ENCODE results near the gene KCNQ1. TPM values are rescaled to one million over a fixed set of nuclear protein-coding genes. Genes with fewer than 3 reads are reported as not detected.

Gene KCNQ1
- total RNA-seq, 5 donors from 2014 or later (not counting 1 experiment from before 2014, with no cell fraction given): 20.9 to 32.9 (median 24.0) TPM

DNA sequence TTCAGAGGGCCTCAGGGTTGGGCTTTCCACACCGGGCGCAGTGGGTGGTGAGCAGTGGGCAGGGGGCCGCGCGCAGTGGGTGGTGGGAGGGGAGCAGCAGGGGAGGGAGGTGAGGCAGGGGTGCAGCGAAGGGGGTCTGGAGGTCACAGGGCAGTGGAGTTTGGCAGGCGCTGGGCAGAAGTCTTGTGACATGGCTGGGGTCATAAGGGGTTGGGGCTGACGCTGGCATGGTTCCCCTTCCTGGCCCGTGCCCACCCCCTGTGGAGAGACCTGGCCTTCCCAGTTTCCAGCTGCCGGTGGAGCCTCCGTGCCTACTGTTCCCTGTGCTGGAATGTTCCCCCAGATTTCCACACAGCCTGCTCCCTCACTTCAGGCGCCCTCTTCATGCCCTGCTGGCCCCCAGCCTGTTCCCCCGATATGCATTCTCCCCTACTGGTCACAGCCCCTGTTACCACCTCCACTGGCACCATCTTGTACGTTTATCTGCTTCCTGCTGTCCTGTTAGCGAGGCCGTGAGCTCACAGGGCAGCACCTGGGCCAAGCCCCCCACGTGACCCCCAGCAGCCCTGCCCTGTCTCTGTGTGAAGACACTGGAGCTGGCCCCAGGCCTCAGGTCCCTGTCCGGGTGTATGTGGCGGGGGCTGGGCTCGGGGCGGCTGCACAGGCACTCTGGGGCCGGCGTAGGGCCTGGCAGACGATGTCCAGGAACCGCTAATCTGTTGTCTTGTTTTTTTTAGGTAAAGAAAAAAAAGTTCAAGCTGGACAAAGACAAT is 143.4 kb downstream of the KCNQ1 start:
- WGBS (ENCODE audit: insufficient coverage): 86% methylated on average over 22 of the region's 25 CpGs
- H3K4me1 Mint-ChIP-seq: no peaks in the 10 kb centered on the region
- DNase-seq (peak in 1 of 35 experiments; percentile 4), ATAC-seq (replicated peaks in 1 of 4) (no peak)
- no peaks in the 10 kb centered on the region for H3K4me1 ChIP-seq (ENCODE audit: control insufficient read depth in 1 of 2, extremely low read depth in 1 of 2, insufficient read depth in 2 of 2, low read length in 2 of 2)
- H3K27ac ChIP-seq (ENCODE audit: low read length): no peak overlapping the region
- H3K27me3 ChIP-seq (replicated peaks in 1 of 2; ENCODE audit: control insufficient read depth in 2 of 2, extremely low read depth in 1 of 2, insufficient read depth in 2 of 2, low read length in 1 of 2): no peaks in the 10 kb centered on the region
- no peaks in the 10 kb centered on the region for H3K9me3 ChIP-seq
- CTCF ChIA-PET: no interaction called here
- H3K36me3 Mint-ChIP-seq: peaks cover 27% of the 10 kb centered on the region
- no peak overlapping the region for H3K4me3 Mint-ChIP-seq
- H3K36me3 ChIP-seq (ENCODE audit: control insufficient read depth in 2 of 2, extremely low read depth in 1 of 2, insufficient read depth in 1 of 2, low read length in 1 of 2): peaks cover 0 to 18% of the 10 kb centered on the region in 2 donors
- no peak overlapping the region for H3K27ac Mint-ChIP-seq
- H3K27me3 Mint-ChIP-seq: no peaks in the 10 kb centered on the region
- no peak overlapping the region for H3K4me3 ChIP-seq (ENCODE audit: control insufficient read depth in 1 of 2, extremely low read depth in 1 of 2, low read length in 1 of 2)
- POLR2A ChIA-PET: no interaction called here
- H3K9me3 Mint-ChIP-seq: no peaks in the 10 kb centered on the region

DNA sequence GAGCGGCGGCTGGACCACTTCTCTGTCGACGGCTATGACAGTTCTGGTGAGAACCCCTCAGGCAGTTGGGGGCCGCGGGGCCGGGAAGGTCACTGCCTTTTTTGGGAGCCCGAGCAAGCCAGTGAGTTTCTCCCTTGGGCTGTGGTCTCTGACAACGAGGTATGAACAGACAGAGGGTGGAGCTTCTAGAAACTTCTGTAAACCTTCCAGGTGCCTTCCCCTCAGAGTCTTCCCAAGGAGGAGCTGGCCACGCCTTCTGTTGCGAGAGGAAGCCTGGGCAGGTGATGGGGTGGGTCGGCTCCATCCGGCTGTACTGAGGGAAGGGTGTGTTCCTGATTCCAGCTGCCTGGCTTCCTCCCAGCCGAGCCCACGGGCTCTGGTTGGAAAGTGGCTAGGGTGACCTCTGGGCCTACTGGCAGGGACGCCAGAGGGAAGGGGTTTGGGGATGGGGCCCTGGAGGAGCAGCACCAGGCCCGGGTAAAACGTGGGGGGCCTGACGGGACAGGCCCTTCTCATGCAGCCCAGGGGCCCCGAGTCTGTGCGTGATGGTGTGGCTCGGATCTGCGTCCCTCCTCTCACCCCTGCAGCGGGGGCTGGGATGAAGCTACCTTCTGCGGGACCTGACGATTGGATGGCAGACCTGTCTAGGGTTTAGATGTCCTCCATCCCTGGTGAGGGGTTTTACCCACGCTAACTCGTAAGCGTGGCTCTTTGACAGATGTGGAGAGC is 144.2 kb downstream of the KCNQ1 start:
- H3K9me3 ChIP-seq: no peaks in the 10 kb centered on the region
- POLR2A ChIA-PET: no interaction called here
- Mint-ChIP-seq H3K4me1 (no peaks in the 10 kb centered on the region), H3K4me3 (no peak overlapping the region), H3K27ac (no peak overlapping the region), H3K27me3 (no peaks in the 10 kb centered on the region), H3K36me3 (peaks cover 36% of the 10 kb centered on the region), H3K9me3 (no peaks in the 10 kb centered on the region)
- H3K27ac ChIP-seq (ENCODE audit: low read length): no peak overlapping the region
- ATAC-seq (replicated peaks in 1 of 4) (no peak), DNase-seq (peak in 1 of 35 experiments; percentile 1)
- H3K36me3 ChIP-seq (ENCODE audit: control insufficient read depth in 2 of 2, extremely low read depth in 1 of 2, insufficient read depth in 1 of 2, low read length in 1 of 2): peaks cover 0 to 18% of the 10 kb centered on the region in 2 donors
- WGBS (ENCODE audit: insufficient coverage): 90% methylated on average over 24 of the region's 29 CpGs
- no peaks in the 10 kb centered on the region for H3K27me3 ChIP-seq (replicated peaks in 1 of 2; ENCODE audit: control insufficient read depth in 2 of 2, extremely low read depth in 1 of 2, insufficient read depth in 2 of 2, low read length in 1 of 2)
- H3K4me3 ChIP-seq (ENCODE audit: control insufficient read depth in 1 of 2, extremely low read depth in 1 of 2, low read length in 1 of 2): no peak overlapping the region
- no peaks in the 10 kb centered on the region for H3K4me1 ChIP-seq (ENCODE audit: control insufficient read depth in 1 of 2, extremely low read depth in 1 of 2, insufficient read depth in 2 of 2, low read length in 2 of 2)
- CTCF ChIA-PET: no interaction called here

GRCh38 chr11:2589538-2589934 is 144.7 kb downstream of the KCNQ1 start:
- no peak overlapping the region for H3K4me3 ChIP-seq (ENCODE audit: control insufficient read depth in 1 of 2, extremely low read depth in 1 of 2, low read length in 1 of 2)
- 86% methylated on average over 11 of the region's 12 CpGs for WGBS (ENCODE audit: insufficient coverage)
- H3K27me3 ChIP-seq (replicated peaks in 1 of 2; ENCODE audit: control insufficient read depth in 2 of 2, extremely low read depth in 1 of 2, insufficient read depth in 2 of 2, low read length in 1 of 2): no peaks in the 10 kb centered on the region
- Mint-ChIP-seq H3K27ac (no peak overlapping the region), H3K4me1 (no peaks in the 10 kb centered on the region), H3K36me3 (peaks cover 41% of the 10 kb centered on the region), H3K9me3 (no peaks in the 10 kb centered on the region), H3K4me3 (no peak overlapping the region), H3K27me3 (no peaks in the 10 kb centered on the region)
- H3K27ac ChIP-seq (ENCODE audit: low read length): no peak overlapping the region
- DNase-seq (no peak), ATAC-seq (replicated peaks in 1 of 4) (no peak)
- H3K36me3 ChIP-seq (ENCODE audit: control insufficient read depth in 2 of 2, extremely low read depth in 1 of 2, insufficient read depth in 1 of 2, low read length in 1 of 2): peaks cover 0 to 18% of the 10 kb centered on the region in 2 donors
- no peaks in the 10 kb centered on the region for H3K4me1 ChIP-seq (ENCODE audit: control insufficient read depth in 1 of 2, extremely low read depth in 1 of 2, insufficient read depth in 2 of 2, low read length in 2 of 2)
- ChIA-PET POLR2A (no interaction called here), CTCF (no interaction called here)
- H3K9me3 ChIP-seq: no peaks in the 10 kb centered on the region

DNA sequence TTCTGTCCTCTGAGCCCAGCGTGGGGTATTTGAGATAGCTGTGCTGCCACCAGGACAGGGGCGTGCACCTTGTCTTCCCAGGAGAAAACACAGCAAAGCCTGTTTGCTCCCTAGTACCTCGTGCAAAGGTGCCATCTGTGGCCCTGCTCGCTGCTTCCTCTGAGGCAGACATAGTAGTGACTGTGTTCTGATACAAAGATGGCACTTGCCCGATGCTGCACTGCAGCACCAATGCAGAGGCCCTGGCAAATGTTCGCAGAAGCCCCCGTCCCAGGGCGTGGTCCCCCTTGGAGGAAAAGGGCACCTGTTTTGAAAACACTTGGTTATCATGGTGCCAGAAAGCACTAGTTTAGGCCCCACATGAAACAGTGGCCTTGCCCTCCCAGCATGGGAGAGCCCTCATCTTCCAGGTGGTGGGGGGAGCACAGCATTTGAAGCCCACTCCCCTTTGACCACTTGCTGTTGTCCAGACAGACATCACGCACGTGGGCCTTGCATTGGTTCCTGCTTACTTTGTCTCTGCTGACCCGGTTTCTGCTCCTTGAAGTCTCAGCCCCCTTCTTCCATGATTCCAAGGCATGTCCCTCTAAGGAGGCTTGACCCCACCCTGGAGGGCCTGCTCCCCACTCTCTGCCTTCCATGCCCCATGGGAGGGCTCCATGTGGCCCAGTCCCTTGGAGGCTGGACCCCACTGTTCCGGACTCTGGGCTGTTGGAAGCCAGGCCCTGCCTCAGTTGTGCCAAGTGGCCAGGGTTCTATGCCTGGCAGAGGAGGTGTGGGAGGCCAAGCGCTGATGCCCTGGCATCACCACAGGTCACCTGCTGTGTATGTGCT is 145.5 kb downstream of the KCNQ1 start:
- peaks cover 0 to 18% of the 10 kb centered on the region in 2 donors for H3K36me3 ChIP-seq (ENCODE audit: control insufficient read depth in 2 of 2, extremely low read depth in 1 of 2, insufficient read depth in 1 of 2, low read length in 1 of 2)
- no peak overlapping the region for H3K27ac Mint-ChIP-seq
- DNase-seq (peak in 1 of 35 experiments; percentile 2), ATAC-seq (replicated peaks in 1 of 4) (no peak)
- H3K4me1 ChIP-seq (ENCODE audit: control insufficient read depth in 1 of 2, extremely low read depth in 1 of 2, insufficient read depth in 2 of 2, low read length in 2 of 2): no peaks in the 10 kb centered on the region
- H3K4me3 Mint-ChIP-seq: no peak overlapping the region
- no peaks in the 10 kb centered on the region for H3K27me3 ChIP-seq (replicated peaks in 1 of 2; ENCODE audit: control insufficient read depth in 2 of 2, extremely low read depth in 1 of 2, insufficient read depth in 2 of 2, low read length in 1 of 2)
- H3K4me1 Mint-ChIP-seq: no peaks in the 10 kb centered on the region
- no peak overlapping the region for H3K27ac ChIP-seq (ENCODE audit: low read length)
- no peak overlapping the region for H3K4me3 ChIP-seq (ENCODE audit: control insufficient read depth in 1 of 2, extremely low read depth in 1 of 2, low read length in 1 of 2)
- peaks cover 47% of the 10 kb centered on the region for H3K36me3 Mint-ChIP-seq
- no peaks in the 10 kb centered on the region for H3K9me3 ChIP-seq
- H3K9me3 Mint-ChIP-seq: no peaks in the 10 kb centered on the region
- ChIA-PET CTCF (no interaction called here), POLR2A (no interaction called here)
- WGBS (ENCODE audit: insufficient coverage): 86% methylated on average over 9 of the region's 13 CpGs
- no peaks in the 10 kb centered on the region for H3K27me3 Mint-ChIP-seq

GRCh38 chr11:2590965-2591754 is 146.4 kb downstream of the KCNQ1 start:
- ChIA-PET CTCF (no interaction called here), POLR2A (no interaction called here)
- H3K27ac Mint-ChIP-seq: no peak overlapping the region
- Histone ChIP-seq H3K27ac (ENCODE audit: low read length) (no peak overlapping the region), H3K9me3 (no peaks in the 10 kb centered on the region), H3K4me3 (ENCODE audit: control insufficient read depth in 1 of 2, extremely low read depth in 1 of 2, low read length in 1 of 2) (no peak overlapping the region), H3K27me3 (replicated peaks in 1 of 2; ENCODE audit: control insufficient read depth in 2 of 2, extremely low read depth in 1 of 2, insufficient read depth in 2 of 2, low read length in 1 of 2) (no peaks in the 10 kb centered on the region), H3K4me1 (ENCODE audit: control insufficient read depth in 1 of 2, extremely low read depth in 1 of 2, insufficient read depth in 2 of 2, low read length in 2 of 2) (no peaks in the 10 kb centered on the region), H3K36me3 (ENCODE audit: control insufficient read depth in 2 of 2, extremely low read depth in 1 of 2, insufficient read depth in 1 of 2, low read length in 1 of 2) (peaks cover 0 to 18% of the 10 kb centered on the region in 2 donors)
- no peak for ATAC-seq (replicated peaks in 1 of 4)
- peaks cover 56% of the 10 kb centered on the region for H3K36me3 Mint-ChIP-seq
- H3K27me3 Mint-ChIP-seq: no peaks in the 10 kb centered on the region
- H3K9me3 Mint-ChIP-seq: peaks cover 0 to 5% (median 3%) of the 10 kb centered on the region in 3 donors
- H3K4me3 Mint-ChIP-seq: no peak overlapping the region
- 87% methylated on average over 28 of the region's 28 CpGs for WGBS (ENCODE audit: insufficient coverage)
- DNase-seq: peak in 1 of 35 experiments; percentile 3
- no peaks in the 10 kb centered on the region for H3K4me1 Mint-ChIP-seq

DNA sequence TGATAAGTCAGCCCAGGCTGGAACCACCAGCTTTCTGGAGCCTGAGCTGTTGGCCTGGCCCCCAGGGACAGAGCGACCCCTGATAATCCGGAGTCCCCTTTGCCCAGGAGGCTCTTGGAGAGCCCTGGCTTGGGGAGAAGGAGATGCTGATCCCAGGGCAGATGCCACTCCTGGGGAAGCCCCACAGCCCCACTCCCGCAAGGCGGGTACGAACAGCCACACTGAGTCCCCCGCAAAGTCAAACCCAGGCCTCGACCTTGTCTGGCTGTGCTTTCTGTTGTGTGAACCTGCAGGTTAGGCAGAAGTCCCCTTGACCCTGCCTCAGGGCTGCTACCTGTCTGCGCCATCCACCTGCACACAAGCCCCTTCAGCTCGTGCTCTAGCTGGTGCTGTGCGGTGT is 147.0 kb downstream of the KCNQ1 start:
- H3K36me3 Mint-ChIP-seq: peaks cover 61% of the 10 kb centered on the region
- no peaks in the 10 kb centered on the region for H3K4me1 Mint-ChIP-seq
- 71% methylated on average over 10 of the region's 10 CpGs for WGBS (ENCODE audit: insufficient coverage)
- peaks cover 0 to 9% (median 3%) of the 10 kb centered on the region in 3 donors for H3K9me3 Mint-ChIP-seq
- no peaks in the 10 kb centered on the region for H3K27me3 Mint-ChIP-seq
- Histone ChIP-seq H3K4me1 (ENCODE audit: control insufficient read depth in 1 of 2, extremely low read depth in 1 of 2, insufficient read depth in 2 of 2, low read length in 2 of 2) (no peaks in the 10 kb centered on the region), H3K27ac (ENCODE audit: low read length) (no peak overlapping the region), H3K4me3 (ENCODE audit: control insufficient read depth in 1 of 2, extremely low read depth in 1 of 2, low read length in 1 of 2) (no peak overlapping the region), H3K27me3 (replicated peaks in 1 of 2; ENCODE audit: control insufficient read depth in 2 of 2, extremely low read depth in 1 of 2, insufficient read depth in 2 of 2, low read length in 1 of 2) (no peaks in the 10 kb centered on the region), H3K36me3 (ENCODE audit: control insufficient read depth in 2 of 2, extremely low read depth in 1 of 2, insufficient read depth in 1 of 2, low read length in 1 of 2) (peaks cover 0 to 18% of the 10 kb centered on the region in 2 donors), H3K9me3 (no peaks in the 10 kb centered on the region)
- ChIA-PET CTCF (no interaction called here), POLR2A (no interaction called here)
- no peak overlapping the region for H3K27ac Mint-ChIP-seq
- DNase-seq (peak in 1 of 35 experiments; percentile 2), ATAC-seq (replicated peaks in 1 of 4) (no peak)
- no peak overlapping the region for H3K4me3 Mint-ChIP-seq

Measured in T-cell (primary cell).